OCI-LY1 (cell line): ENCODE results near the gene MSMB.

Source experiments
- H2AFZ ChIP-seq: fragments of 200-600 bp; sonication (generic), shearing (Covaris generic); 2 replicates; pipeline ENCODE4 v1.6.0; 2014; ENCODE audit warnings: antibody characterized with exemption, mild to moderate bottlenecking, low read length
- H3F3A ChIP-seq: fragments of 200-600 bp; sonication (generic), shearing (Covaris generic); 2 replicates; pipeline ENCODE4 v1.6.0; 2014; ENCODE audit warnings: mild to moderate bottlenecking, antibody characterized with exemption, low read length, moderate library complexity; ENCODE audit not compliant: insufficient read depth
- H3K27ac ChIP-seq: fragments of 200-600 bp; sonication (generic); 2 replicates; pipeline ENCODE4 v1.5.1; 2014; ENCODE audit warnings: low read length, mixed run types, mild to moderate bottlenecking, low read depth; ENCODE audit not compliant: poor library complexity, severe bottlenecking
- H3K27me3 ChIP-seq: fragments of 200-600 bp; sonication (generic); 2 replicates; pipeline ENCODE4 v1.6.0; 2014; ENCODE audit warnings: antibody characterized with exemption, mild to moderate bottlenecking, low read length, moderate library complexity; ENCODE audit not compliant: insufficient read depth
- H3K36me3 ChIP-seq: fragments of 200-600 bp; sonication (generic); 2 replicates; pipeline ENCODE4 v1.6.1; 2014; ENCODE audit warnings: mild to moderate bottlenecking, antibody characterized with exemption, low read length, moderate library complexity, mixed read lengths; ENCODE audit not compliant: insufficient read depth
- H3K4me1 ChIP-seq: fragments of 200-600 bp; sonication (generic); 2 replicates; pipeline ENCODE4 v1.5.1; 2014; ENCODE audit warnings: mild to moderate bottlenecking, low read length, moderate library complexity; ENCODE audit not compliant: insufficient read depth, severe bottlenecking
- H3K4me2 ChIP-seq: fragments of 200-600 bp; sonication (generic), shearing (Covaris generic); 2 replicates; pipeline ENCODE4 v1.6.1; 2014; ENCODE audit warnings: low read length
- H3K4me3 ChIP-seq: fragments of 200-600 bp; sonication (generic); 2 replicates; pipeline ENCODE4 v1.5.1; 2014; ENCODE audit warnings: low read length, low read depth, mild to moderate bottlenecking, mixed read lengths; ENCODE audit not compliant: poor library complexity, severe bottlenecking
- H3K79me2 ChIP-seq: fragments of 200-600 bp; shearing (Covaris generic); 2 replicates; pipeline ENCODE4 v1.6.1; 2016; ENCODE audit warnings: mixed run types, low read length, mixed read lengths; ENCODE audit not compliant: insufficient read depth
- H3K9ac ChIP-seq: fragments of 200-600 bp; sonication (generic), shearing (Covaris generic); 2 replicates; pipeline ENCODE4 v1.6.1; 2014; ENCODE audit warnings: mild to moderate bottlenecking, low read length, mixed read lengths
- H3K9me2 ChIP-seq: fragments of 200-600 bp; sonication (generic), shearing (Covaris generic); 2 replicates; pipeline ENCODE4 v1.6.1; 2014; ENCODE audit warnings: low read depth, mild to moderate bottlenecking, low read length, mixed read lengths
- H3K9me3 ChIP-seq: fragments of 200-600 bp; shearing (Covaris generic); 2 replicates; pipeline ENCODE4 v1.6.1; 2014; ENCODE audit warnings: low read length, mixed read lengths
- H4K20me1 ChIP-seq: fragments of 200-600 bp; sonication (generic), shearing (Covaris generic); 2 replicates; pipeline ENCODE4 v1.6.0; 2016; ENCODE audit warnings: mild to moderate bottlenecking, low read length; ENCODE audit not compliant: insufficient read depth
- CTCF ChIP-seq: fragments of 200-600 bp; sonication (generic), shearing (Covaris generic); IDR thresholded peaks from 2 replicates; pipeline ENCODE4 v1.5.1; 2017; ENCODE audit warnings: mild to moderate bottlenecking, antibody characterized with exemption, low read length, moderate library complexity, mixed read lengths
- EZH2 ChIP-seq: fragments of 200-600 bp; sonication (generic), shearing (Covaris generic); IDR thresholded peaks from 2 replicates; pipeline ENCODE4 v1.8.0; 2017; ENCODE audit warnings: borderline replicate concordance, mixed run types, mild to moderate bottlenecking, antibody characterized with exemption, low read length, moderate library complexity, mixed read lengths

The MSMB gene

GRCh38 chr10:46019177-46019528 is 26.9 kb downstream of the MSMB start:
- Histone ChIP-seq H4K20me1 (no peaks in the 10 kb centered on the region), H3K4me3 (peak overlapping the region; percentile 16), H3K27ac (peak overlapping the region; percentile 90), H3F3A (no peaks in the 10 kb centered on the region), H3K9ac (peak overlapping the region; percentile 11; the same call in 1 of the 2 replicates), H2AFZ (no peak overlapping the region), H3K9me3 (no peaks in the 10 kb centered on the region), H3K36me3 (peaks cover 30% of the 10 kb centered on the region), H3K27me3 (no peaks in the 10 kb centered on the region), H3K4me1 (peaks cover 51% of the 10 kb centered on the region), H3K79me2 (peaks cover 82% of the 10 kb centered on the region), H3K4me2 (peak overlapping the region; percentile 69; the same call in 1 of the 2 replicates), H3K9me2 (no peaks in the 10 kb centered on the region)
- no peak for TF ChIP-seq CTCF
- no peak for TF ChIP-seq EZH2

GRCh38 chr10:46018453-46019176 is 27.5 kb downstream of the MSMB start:
- Histone ChIP-seq H3K4me3 (no peak overlapping the region), H3K27me3 (no peaks in the 10 kb centered on the region), H3K4me2 (peak overlapping the region; percentile 69; the same call in 1 of the 2 replicates), H2AFZ (no peak overlapping the region), H3K36me3 (peaks cover 36% of the 10 kb centered on the region), H3K9ac (no peak overlapping the region; the same call in 1 of the 2 replicates), H3K9me3 (no peaks in the 10 kb centered on the region), H3K4me1 (peaks cover 46% of the 10 kb centered on the region), H4K20me1 (no peaks in the 10 kb centered on the region), H3K79me2 (peaks cover 77% of the 10 kb centered on the region), H3F3A (no peaks in the 10 kb centered on the region), H3K9me2 (no peaks in the 10 kb centered on the region), H3K27ac (peak overlapping the region; percentile 90)
- no peak for TF ChIP-seq CTCF
- TF ChIP-seq EZH2, result no peak

GRCh38 chr10:46017733-46018132 is 28.3 kb downstream of the MSMB start:
- H3K27ac ChIP-seq, result no peak overlapping the region
- no peaks in the 10 kb centered on the region for H3K9me2 ChIP-seq
- H3K4me1 ChIP-seq, result peaks cover 43% of the 10 kb centered on the region
- no peaks in the 10 kb centered on the region for H3K9me3 ChIP-seq
- no peaks in the 10 kb centered on the region for H4K20me1 ChIP-seq
- no peaks in the 10 kb centered on the region for H3F3A ChIP-seq
- TF ChIP-seq EZH2, result no peak
- no peak for TF ChIP-seq CTCF
- peaks cover 69% of the 10 kb centered on the region for H3K79me2 ChIP-seq
- peaks cover 45% of the 10 kb centered on the region for H3K36me3 ChIP-seq
- H3K27me3 ChIP-seq, result no peaks in the 10 kb centered on the region
- H3K9ac ChIP-seq, result no peak overlapping the region
- no peak overlapping the region for H3K4me2 ChIP-seq
- no peak overlapping the region for H3K4me3 ChIP-seq
- no peak overlapping the region for H2AFZ ChIP-seq
